DND-41 (cell line): ENCODE results near the gene PCDHA2.

Experiments used
- ATAC-seq: fragments of 200-7000 bp; cut with Tn5 transposase; 3 replicates; pipeline ENCODE4 v1.9.1; 2021; ENCODE audit warnings: low read depth; ENCODE audit not compliant: insufficient read depth
- DNase-seq: peaks from one replicate; pipeline ENCODE4 v3.0.0-alpha.2; 2020
- H2AFZ ChIP-seq: 2 replicates; pipeline ENCODE4 v1.6.0; 2012; ENCODE audit warnings: low read depth, low read length
- H3K27ac ChIP-seq: 2 replicates; pipeline ENCODE4 v1.5.1; 2012; ENCODE audit warnings: low read length, inconsistent platforms
- H3K27me3 ChIP-seq: fragments of 200-600 bp; sonication (generic); 2 replicates; pipeline ENCODE4 v1.6.0; 2012; ENCODE audit warnings: low read length, mild to moderate bottlenecking, inconsistent platforms; ENCODE audit not compliant: insufficient read depth, poor library complexity
- H3K36me3 ChIP-seq: 2 replicates; pipeline ENCODE4 v1.5.1; 2012; ENCODE audit warnings: low read length, inconsistent platforms; ENCODE audit not compliant: insufficient read depth
- H3K4me1 ChIP-seq: 2 replicates; pipeline ENCODE4 v1.5.1; 2012; ENCODE audit warnings: mild to moderate bottlenecking, low read length; ENCODE audit not compliant: insufficient read depth
- H3K4me2 ChIP-seq: 2 replicates; pipeline ENCODE4 v1.6.0; 2012; ENCODE audit warnings: mild to moderate bottlenecking, moderate library complexity, low read length, inconsistent platforms; ENCODE audit not compliant: insufficient read depth
- H3K4me3 ChIP-seq, 2 experiments: fragments of 200-600 bp in 1 of 2; shearing (Covaris generic) in 1 of 2; 2 replicates each; pipeline ENCODE4 v1.5.1; 2012 to 2016; ENCODE audit warnings: inconsistent platforms in 2 of 2, low read length in 2 of 2, mild to moderate bottlenecking in 2 of 2, low read depth in 1 of 2, moderate library complexity in 1 of 2
- H3K79me2 ChIP-seq: 2 replicates; pipeline ENCODE4 v1.6.0; 2012; ENCODE audit warnings: low read length, inconsistent platforms; ENCODE audit not compliant: insufficient read depth
- H3K9ac ChIP-seq: 2 replicates; pipeline ENCODE4 v1.6.0; 2012; ENCODE audit warnings: low read depth, mild to moderate bottlenecking, inconsistent platforms, low read length, moderate library complexity
- H3K9me3 ChIP-seq: 2 replicates; pipeline ENCODE4 v1.5.1; 2012; ENCODE audit warnings: low read length, moderate library complexity, mild to moderate bottlenecking, inconsistent platforms; ENCODE audit not compliant: insufficient read depth, severe bottlenecking
- H4K20me1 ChIP-seq: 2 replicates; pipeline ENCODE4 v1.6.0; 2012; ENCODE audit warnings: low read length; ENCODE audit not compliant: insufficient read depth
- CTCF ChIP-seq: IDR thresholded peaks from 2 replicates; pipeline ENCODE4 v1.5.1; 2012; ENCODE audit warnings: borderline replicate concordance, low read length, moderate library complexity, mild to moderate bottlenecking; ENCODE audit not compliant: poor library complexity, severe bottlenecking; ENCODE audit errors: extremely low read depth
- EZH2 ChIP-seq: IDR thresholded peaks from 3 replicates; pipeline ENCODE4 v1.6.1; 2012; ENCODE audit warnings: borderline replicate concordance, low read depth, mild to moderate bottlenecking, moderate library complexity, low read length, inconsistent platforms; ENCODE audit not compliant: severe bottlenecking

The PCDHA2 gene

DNA sequence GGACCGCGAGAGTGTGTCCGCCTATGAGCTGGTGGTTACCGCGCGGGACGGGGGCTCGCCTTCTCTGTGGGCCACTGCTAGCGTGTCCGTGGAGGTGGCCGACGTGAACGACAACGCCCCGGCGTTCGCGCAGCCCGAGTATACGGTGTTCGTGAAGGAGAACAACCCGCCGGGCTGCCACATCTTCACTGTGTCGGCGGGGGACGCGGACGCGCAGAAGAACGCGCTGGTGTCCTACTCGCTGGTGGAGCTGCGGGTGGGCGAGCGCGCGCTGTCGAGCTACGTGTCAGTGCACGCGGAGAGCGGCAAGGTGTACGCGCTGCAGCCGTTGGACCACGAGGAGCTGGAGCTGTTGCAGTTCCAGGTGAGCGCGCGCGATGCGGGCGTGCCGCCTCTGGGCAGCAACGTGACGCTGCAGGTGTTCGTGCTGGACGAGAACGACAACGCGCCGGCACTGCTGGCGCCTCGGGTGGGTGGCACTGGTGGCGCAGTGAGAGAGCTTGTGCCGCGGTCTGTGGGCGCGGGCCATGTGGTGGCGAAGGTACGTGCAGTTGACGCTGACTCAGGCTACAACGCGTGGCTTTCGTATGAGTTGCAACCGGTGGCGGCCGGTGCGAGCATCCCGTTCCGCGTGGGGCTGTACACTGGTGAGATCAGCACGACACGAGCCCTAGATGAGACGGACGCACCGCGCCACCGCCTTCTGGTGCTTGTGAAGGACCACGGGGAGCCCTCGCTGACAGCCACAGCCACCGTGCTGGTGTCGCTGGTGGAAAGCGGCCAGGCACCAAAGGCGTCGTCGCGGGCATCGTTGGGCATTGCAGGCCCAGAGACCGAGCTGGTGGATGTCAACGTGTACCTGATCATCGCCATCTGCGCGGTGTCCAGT is 41.2 kb downstream of the PCDHA2 start:
- no peaks in the 10 kb centered on the region for H3K27me3 ChIP-seq
- H3K36me3 ChIP-seq: no peaks in the 10 kb centered on the region
- H3K4me3 ChIP-seq: no peak overlapping the region
- no peak overlapping the region for H3K27ac ChIP-seq
- H3K9me3 ChIP-seq: no peaks in the 10 kb centered on the region
- DNase-seq (no peak), ATAC-seq (no peak)
- H3K79me2 ChIP-seq: no peaks in the 10 kb centered on the region
- H3K4me1 ChIP-seq: no peaks in the 10 kb centered on the region
- TF ChIP-seq EZH2: no peak
- no peak for TF ChIP-seq CTCF
- H2AFZ ChIP-seq: no peak overlapping the region
- H3K4me2 ChIP-seq: no peak overlapping the region
- H3K9ac ChIP-seq: no peak overlapping the region
- no peaks in the 10 kb centered on the region for H4K20me1 ChIP-seq

DNA sequence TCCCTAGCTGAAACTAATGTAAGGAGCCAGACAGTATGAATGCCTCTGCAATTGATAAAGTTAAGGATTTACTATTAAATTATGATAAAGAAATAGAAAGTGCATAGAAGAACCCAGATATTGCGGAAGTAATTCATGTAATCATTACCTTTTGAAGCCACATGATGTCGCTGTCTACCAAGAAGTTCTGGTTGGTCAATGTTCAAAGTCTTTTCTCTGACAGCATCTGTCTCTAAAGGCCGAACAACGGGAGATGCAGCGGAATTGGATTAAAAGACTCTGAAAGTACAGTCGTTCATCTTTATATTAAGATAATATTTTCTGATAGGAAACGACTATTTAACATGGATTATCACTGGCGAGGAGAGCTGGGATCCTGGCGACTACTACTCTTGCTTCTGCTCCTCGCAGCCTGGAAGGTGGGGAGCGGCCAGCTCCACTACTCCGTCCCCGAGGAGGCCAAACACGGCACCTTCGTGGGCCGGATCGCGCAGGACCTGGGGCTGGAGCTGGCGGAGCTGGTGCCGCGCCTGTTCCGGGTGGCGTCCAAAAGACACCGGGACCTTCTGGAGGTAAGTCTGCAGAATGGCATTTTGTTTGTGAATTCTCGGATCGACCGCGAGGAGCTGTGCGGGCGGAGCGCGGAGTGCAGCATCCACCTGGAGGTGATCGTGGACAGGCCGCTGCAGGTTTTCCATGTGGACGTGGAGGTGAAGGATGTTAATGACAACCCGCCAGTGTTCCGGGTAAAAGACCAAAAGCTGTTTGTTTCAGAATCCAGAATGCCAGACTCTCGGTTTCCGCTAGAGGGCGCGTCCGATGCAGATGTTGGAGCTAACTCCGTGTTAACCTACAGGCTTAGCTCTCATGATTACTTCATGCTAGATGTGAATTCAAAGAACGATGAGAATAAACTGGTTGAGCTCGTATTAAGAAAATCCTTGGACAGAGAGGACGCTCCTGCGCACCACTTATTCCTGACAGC is 46.6 kb downstream of the PCDHA2 start, which contains the start of gene PCDHA8:
Gene PCDHA8, plus strand, starts transcription at position 210 of the 985 bp plus-strand sequence. Its CDS starts 135 bp downstream, at position 345.
- Histone ChIP-seq H3K4me3 (no peak within 1 kb of the TSS), H3K36me3 (no peaks in the 10 kb centered on the region), H3K27me3 (no peaks in the 10 kb centered on the region), H3K9me3 (no peaks in the 10 kb centered on the region), H2AFZ (no peak within 1 kb of the TSS), H3K9ac (no peak within 1 kb of the TSS), H3K79me2 (no peaks in the 10 kb centered on the region), H3K4me2 (no peak within 1 kb of the TSS), H3K4me1 (no peaks in the 10 kb centered on the region), H4K20me1 (no peaks in the 10 kb centered on the region), H3K27ac (no peak within 1 kb of the TSS)
- no peak for ATAC-seq
- peak; percentile 58 for TF ChIP-seq CTCF
- no peak for TF ChIP-seq EZH2
- DNase-seq: no peak

DNA sequence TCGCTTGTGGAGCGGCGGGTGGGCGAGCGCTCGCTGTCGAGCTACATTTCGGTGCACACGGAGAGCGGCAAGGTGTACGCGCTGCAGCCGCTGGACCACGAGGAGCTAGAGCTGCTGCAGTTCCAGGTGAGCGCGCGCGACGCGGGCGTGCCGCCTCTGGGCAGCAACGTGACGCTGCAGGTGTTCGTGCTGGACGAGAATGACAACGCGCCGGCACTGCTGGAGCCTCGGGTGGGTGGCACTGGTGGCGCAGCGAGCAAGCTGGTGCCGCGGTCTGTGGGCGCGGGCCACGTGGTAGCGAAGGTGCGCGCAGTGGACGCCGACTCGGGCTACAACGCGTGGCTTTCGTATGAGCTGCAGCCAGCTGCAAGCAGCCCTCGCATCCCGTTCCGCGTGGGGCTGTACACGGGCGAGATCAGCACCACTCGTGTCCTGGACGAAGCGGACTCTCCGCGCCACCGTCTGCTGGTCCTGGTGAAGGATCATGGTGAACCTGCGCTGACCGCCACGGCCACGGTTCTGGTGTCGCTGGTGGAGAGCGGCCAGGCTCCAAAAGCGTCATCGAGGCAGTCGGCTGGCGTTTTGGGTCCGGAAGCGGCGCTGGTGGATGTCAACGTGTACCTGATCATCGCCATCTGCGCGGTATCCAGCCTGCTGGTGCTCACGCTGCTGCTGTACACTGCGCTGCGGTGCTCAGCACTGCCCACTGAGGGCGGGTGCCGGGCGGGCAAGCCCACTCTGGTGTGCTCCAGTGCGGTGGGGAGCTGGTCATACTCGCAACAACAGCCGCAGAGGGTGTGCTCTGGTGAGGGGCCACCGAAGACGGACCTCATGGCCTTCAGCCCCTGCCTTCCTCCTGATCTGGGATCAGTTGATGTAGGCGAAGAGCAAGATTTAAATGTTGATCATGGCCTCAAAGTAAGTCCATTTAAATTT is 48.4 kb downstream of the PCDHA2 start:
- H3K79me2 ChIP-seq: no peaks in the 10 kb centered on the region
- H3K4me2 ChIP-seq: no peak overlapping the region
- H3K9me3 ChIP-seq: no peaks in the 10 kb centered on the region
- ATAC-seq (no peak), DNase-seq (no peak)
- no peak overlapping the region for H3K9ac ChIP-seq
- H4K20me1 ChIP-seq: no peaks in the 10 kb centered on the region
- no peak overlapping the region for H3K4me3 ChIP-seq
- no peak overlapping the region for H3K27ac ChIP-seq
- no peaks in the 10 kb centered on the region for H3K27me3 ChIP-seq
- H2AFZ ChIP-seq: no peak overlapping the region
- no peaks in the 10 kb centered on the region for H3K36me3 ChIP-seq
- no peaks in the 10 kb centered on the region for H3K4me1 ChIP-seq
- TF ChIP-seq EZH2 (no peak), CTCF (no peak)
